Urinary bladder (tissue), 4 donors: ENCODE results near the gene THRAP3. TPM values are rescaled to one million over a fixed set of nuclear protein-coding genes. Genes with fewer than 3 reads are reported as not detected.
A peak's percentile ranks its signal among the peaks of the same experiment; 100 is the strongest.

Experiments used
- DNase-seq: peaks from one replicate; pipeline ENCODE4 v3.0.0-alpha.2; 2015; ENCODE audit errors: extremely low spot score
- H3K27ac ChIP-seq: one replicate; pipeline ENCODE4 v1.5.1; 2013; ENCODE audit warnings: low read depth, mild to moderate bottlenecking, moderate library complexity
- H3K36me3 ChIP-seq: one replicate; pipeline ENCODE4 v1.6.1; 2013; ENCODE audit warnings: mild to moderate bottlenecking, moderate library complexity; ENCODE audit not compliant: insufficient read depth
- H3K4me1 ChIP-seq: one replicate; pipeline ENCODE4 v1.6.1; 2013; ENCODE audit warnings: mild to moderate bottlenecking, moderate library complexity; ENCODE audit not compliant: insufficient read depth
- H3K4me3 ChIP-seq: one replicate; pipeline ENCODE4 v1.5.1; 2013; ENCODE audit warnings: low read depth, low read length
- WGBS: extraction: QIAGEN DNeasy Blood & Tissue Kit; methylation state at CpG from one replicate; pipeline ENCODE4 v1.1.7; 2013; 5-methylcytosine and 5-hydroxymethylcytosine counted together
- polyA plus RNA-seq: library from polyadenylated mRNA; stranded (reverse); fragments of 200-250 nt; gene quantifications from one replicate; pipeline ENCODE4 v1.2.3, GENCODE V29; 2013
- total RNA-seq: library from RNA; depleted of rRNA; stranded (reverse); fragments of >200 nt; gene quantifications from one replicate; pipeline ENCODE4 v1.2.3, GENCODE V29; 2014
- donor health status: healthy with polysubstance abuse.
- donor health status: healthy.

THRAP3 gene
- total and polyA plus RNA-seq, 2 donors = 52.4 to 67.3 TPM

- WGBS = 92% methylated on average over 24 of the region's 24 CpGs
- H3K4me1 ChIP-seq = no peaks in the 10 kb centered on the region
- peaks cover 7% of the 10 kb centered on the region for H3K36me3 ChIP-seq
- no peak for DNase-seq
- no peak overlapping the region for H3K27ac ChIP-seq
- no peak overlapping the region for H3K4me3 ChIP-seq
Observed at GRCh38 chr1:36343651-36344394, 119.6 kb downstream of the THRAP3 start.

DNA sequence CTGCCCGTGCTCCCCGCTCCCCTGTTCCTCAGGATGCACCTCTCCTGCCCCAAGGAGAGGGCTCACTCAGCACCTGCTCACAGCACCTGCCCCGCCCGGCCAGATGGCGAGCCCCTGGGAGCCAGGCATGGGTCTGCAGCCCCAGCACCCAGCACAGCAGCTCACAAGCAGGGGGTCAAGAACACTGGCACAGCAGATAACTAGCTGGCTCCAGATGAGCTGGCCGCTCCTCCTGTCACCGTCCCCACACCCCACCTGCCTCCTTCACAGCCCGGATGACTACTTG is 120.1 kb downstream of the THRAP3 start:
- whole genome bisulfite sequencing = 88% methylated on average over 8 of the region's 8 CpGs
- Histone ChIP-seq H3K27ac (no peak overlapping the region), H3K4me3 (no peak overlapping the region), H3K4me1 (no peaks in the 10 kb centered on the region), H3K36me3 (peaks cover 7% of the 10 kb centered on the region)
- DNase-seq = no peak

- Histone ChIP-seq H3K27ac (no peak overlapping the region), H3K4me1 (no peaks in the 10 kb centered on the region), H3K36me3 (peaks cover 7% of the 10 kb centered on the region), H3K4me3 (no peak overlapping the region)
- WGBS = 89% methylated on average over 7 of the region's 7 CpGs
- DNase-seq = no peak
Observed at GRCh38 chr1:36345353-36345752, 121.1 kb downstream of the THRAP3 start.

- Histone ChIP-seq H3K27ac (no peak overlapping the region), H3K4me1 (no peaks in the 10 kb centered on the region), H3K36me3 (peaks cover 7% of the 10 kb centered on the region), H3K4me3 (no peak overlapping the region)
- 88% methylated on average over 8 of the region's 8 CpGs for WGBS
- DNase-seq = no peak
Observed at GRCh38 chr1:36346741-36347370, 122.6 kb downstream of the THRAP3 start.

GRCh38 chr1:36349241-36349671 is 125.0 kb downstream of the THRAP3 start:
- H3K36me3 ChIP-seq = peaks cover 7% of the 10 kb centered on the region
- no peak overlapping the region for H3K4me3 ChIP-seq
- no peak overlapping the region for H3K27ac ChIP-seq
- DNase-seq = no peak
- H3K4me1 ChIP-seq = no peaks in the 10 kb centered on the region
- 70% methylated on average over 7 of the region's 7 CpGs for WGBS

GRCh38 chr1:36349839-36350238 is 125.6 kb downstream of the THRAP3 start:
- H3K27ac ChIP-seq = no peak overlapping the region
- H3K4me3 ChIP-seq = no peak overlapping the region
- no peak for DNase-seq
- peaks cover 7% of the 10 kb centered on the region for H3K36me3 ChIP-seq
- 74% methylated on average over 16 of the region's 16 CpGs for WGBS
- no peaks in the 10 kb centered on the region for H3K4me1 ChIP-seq

- 36% methylated on average over 13 of the region's 13 CpGs for WGBS
- no peak for DNase-seq
- H3K36me3 ChIP-seq = peaks cover 5% of the 10 kb centered on the region
- peak overlapping the region; percentile 33 for H3K27ac ChIP-seq
- H3K4me1 ChIP-seq = no peaks in the 10 kb centered on the region
- no peak overlapping the region for H3K4me3 ChIP-seq
Observed at GRCh38 chr1:36350659-36351226, 126.5 kb downstream of the THRAP3 start.

DNA sequence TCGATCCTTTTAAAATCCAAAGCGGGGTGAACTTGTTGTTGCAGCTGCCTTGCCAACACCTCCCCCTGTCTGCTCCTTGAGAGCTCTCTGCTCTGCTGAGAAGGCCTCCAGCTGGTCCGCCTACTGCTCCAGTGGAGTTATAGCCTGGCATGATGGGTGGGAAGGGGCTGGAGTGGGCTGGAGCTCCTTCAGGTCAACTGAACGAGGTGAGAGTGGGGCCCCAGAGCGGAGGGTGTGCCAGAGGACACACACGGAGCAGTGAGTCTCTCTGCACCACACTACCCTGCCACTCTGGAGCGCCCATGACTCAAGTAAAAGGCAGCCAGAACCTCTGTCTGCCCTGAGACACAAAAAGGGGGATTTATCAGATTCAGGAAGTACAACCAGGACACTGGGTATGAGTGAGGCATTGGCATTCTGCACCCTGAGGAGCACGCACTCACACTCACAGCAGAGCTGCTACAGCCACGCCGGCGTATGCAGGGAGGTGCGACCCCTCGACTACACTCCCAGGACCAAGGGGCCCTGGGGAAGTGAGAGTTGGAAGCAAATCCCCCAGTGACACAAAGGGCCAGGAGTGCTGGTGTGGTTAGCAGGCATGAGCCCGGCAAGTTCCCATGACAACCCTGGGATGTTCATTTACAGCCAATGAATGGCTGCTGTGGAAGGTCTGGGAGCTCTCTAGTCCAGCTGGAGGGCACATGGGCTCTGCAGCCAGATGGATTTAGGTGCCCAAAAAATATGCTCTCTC is 127.2 kb downstream of the THRAP3 start:
- WGBS = 42% methylated on average over 14 of the region's 14 CpGs
- Histone ChIP-seq H3K4me1 (no peaks in the 10 kb centered on the region), H3K4me3 (no peak overlapping the region), H3K27ac (peak overlapping the region; percentile 33), H3K36me3 (peaks cover 5% of the 10 kb centered on the region)
- no peak for DNase-seq

DNA sequence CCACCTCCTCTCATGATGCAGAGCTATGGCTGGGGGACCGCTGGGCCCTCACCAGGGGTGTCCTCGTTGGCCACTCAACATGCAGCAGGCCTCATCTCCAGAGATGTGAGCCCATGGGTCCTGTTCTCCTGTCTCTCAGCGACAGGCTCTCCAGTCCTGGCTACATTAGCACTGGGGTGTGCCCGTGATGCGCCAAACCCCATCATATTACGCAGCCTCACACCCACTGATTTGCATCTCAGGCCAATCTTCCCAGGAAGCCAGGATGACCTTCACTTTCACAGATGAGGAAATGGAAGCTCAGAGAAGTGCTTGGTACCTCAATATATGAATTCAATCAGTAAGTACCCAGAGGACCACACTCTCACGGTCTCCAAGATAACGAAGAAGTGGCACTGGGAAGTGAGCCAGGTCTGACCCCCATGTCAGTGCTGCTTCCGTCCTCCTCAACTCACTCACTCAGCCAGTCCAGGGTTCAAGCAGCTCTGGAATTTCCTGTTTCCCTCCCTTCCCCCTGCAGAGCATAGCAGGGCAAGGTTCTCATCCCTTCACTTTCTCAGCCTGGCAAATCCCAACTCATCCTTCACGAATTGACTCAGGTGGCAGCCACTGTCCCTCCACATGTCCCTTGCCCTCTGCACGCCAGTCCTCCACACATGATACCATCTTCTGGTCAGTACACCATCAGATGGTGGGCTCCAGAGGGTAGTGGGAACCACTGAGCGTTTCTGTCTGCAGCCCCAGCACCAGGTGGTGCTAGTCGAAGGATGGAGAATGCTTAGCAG is 128.1 kb downstream of the THRAP3 start:
- no peaks in the 10 kb centered on the region for H3K4me1 ChIP-seq
- 77% methylated on average over 13 of the region's 13 CpGs for WGBS
- H3K4me3 ChIP-seq = no peak overlapping the region
- H3K27ac ChIP-seq = no peak overlapping the region
- DNase-seq = no peak
- peaks cover 2% of the 10 kb centered on the region for H3K36me3 ChIP-seq

DNA sequence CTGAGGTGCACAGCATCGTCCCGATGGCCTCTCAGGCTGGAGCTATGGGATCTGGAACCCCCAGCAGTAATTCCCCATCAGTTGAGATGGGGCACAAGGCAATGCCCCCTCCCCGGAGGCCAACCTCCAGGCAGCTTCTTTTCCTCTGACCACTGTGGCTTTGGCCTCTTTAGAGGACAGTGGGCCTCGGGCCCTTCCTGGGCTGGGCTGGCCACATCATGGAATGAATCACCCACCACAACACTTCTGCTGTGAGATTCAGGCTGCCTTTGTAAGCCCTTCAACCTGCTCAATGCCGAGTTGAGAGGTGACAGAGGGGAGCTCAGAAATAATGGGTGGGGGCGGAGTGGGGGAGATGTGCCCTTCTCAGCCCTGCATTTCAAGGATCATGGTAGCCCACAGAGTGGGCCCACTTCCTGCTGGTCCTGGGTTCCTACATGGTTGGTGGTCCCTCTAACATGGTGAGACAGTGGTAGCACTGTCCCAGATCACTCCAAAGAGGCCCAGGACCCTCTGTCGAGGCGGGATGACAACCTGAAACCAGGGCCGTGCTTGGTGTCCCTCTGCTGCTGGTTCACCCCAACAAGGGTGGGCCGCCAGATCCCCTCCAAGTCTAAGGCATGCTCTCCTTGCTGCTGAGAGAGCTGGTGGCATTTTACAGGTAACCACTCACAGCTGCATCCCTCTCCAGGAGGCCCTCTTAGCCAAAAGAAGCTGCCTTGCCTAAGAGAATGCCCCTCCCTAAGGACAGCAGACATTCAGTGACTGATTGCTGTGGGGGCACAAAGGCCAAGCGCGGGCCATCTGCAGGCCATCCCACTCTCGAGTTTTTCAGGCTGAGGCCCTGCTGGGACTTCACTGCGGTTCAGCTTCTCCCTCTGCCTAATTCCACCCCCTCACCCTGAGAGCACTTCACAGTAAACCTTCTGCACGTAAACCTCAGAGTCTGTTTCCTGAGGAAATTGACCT is 129.0 kb downstream of the THRAP3 start:
- no peak overlapping the region for H3K27ac ChIP-seq
- DNase-seq = no peak
- no peaks in the 10 kb centered on the region for H3K36me3 ChIP-seq
- H3K4me3 ChIP-seq = no peak overlapping the region
- H3K4me1 ChIP-seq = no peaks in the 10 kb centered on the region
- WGBS = 82% methylated on average over 15 of the region's 15 CpGs

DNA sequence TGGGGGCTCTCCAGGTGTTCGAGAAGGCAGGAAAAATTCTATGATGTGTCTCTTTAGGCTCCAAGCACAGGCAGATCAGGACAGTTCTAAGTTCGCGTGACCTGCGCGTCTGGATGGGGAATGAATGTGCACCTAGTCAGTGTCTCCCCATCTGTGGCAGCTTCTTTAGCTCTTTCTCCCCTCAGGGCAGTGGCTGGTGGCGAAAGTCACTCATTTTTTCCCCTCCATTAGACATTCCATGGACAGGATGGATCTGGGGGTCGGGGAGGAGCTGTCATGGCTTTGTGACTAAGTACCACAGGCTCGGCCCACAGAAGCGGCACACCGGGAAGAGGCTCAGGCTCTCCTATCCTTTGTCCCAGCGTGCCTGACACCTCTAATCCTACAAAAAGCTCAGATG is 130.2 kb downstream of the THRAP3 start:
- WGBS = 94% methylated on average over 11 of the region's 11 CpGs
- Histone ChIP-seq H3K4me1 (no peaks in the 10 kb centered on the region), H3K4me3 (no peak overlapping the region), H3K27ac (no peak overlapping the region), H3K36me3 (no peaks in the 10 kb centered on the region)
- DNase-seq = no peak
